ENCODE measurements around the gene GAGE10.
"Not testable (repeated sequence)": the region's sequence is repeated elsewhere in the genome, so short reads cannot be mapped to it uniquely, and the experiment has no call there.

- TF ChIP-seq, protein P1, sequence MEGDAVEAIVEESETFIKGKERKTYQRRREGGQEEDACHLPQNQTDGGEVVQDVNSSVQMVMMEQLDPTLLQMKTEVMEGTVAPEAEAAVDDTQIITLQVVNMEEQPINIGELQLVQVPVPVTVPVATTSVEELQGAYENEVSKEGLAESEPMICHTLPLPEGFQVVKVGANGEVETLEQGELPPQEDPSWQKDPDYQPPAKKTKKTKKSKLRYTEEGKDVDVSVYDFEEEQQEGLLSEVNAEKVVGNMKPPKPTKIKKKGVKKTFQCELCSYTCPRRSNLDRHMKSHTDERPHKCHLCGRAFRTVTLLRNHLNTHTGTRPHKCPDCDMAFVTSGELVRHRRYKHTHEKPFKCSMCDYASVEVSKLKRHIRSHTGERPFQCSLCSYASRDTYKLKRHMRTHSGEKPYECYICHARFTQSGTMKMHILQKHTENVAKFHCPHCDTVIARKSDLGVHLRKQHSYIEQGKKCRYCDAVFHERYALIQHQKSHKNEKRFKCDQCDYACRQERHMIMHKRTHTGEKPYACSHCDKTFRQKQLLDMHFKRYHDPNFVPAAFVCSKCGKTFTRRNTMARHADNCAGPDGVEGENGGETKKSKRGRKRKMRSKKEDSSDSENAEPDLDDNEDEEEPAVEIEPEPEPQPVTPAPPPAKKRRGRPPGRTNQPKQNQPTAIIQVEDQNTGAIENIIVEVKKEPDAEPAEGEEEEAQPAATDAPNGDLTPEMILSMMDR (IDR thresholded peaks at IDR 0.05): not testable (repeated sequence)
- not testable (repeated sequence) for TF ChIP-seq POLR2A (IDR thresholded peaks at IDR 0.05)
Measured at GRCh38 chrX:49331282-49331681, 27.8 kb downstream of the GAGE10 start, which contains the start of gene GAGE13.
